Common myeloid progenitor, CD34-positive (primary cell): ENCODE results near the gene MAMDC4.

Source experiments
- CTCF ChIA-PET: fragments of 350-600 bp; sonication (Branson Sonifier 250); formaldehyde crosslinking; loops from one replicate; lab custom pipeline; 2021; ENCODE audit warnings: antibody characterized with exemption; lab: Charles Lee
- POLR2A ChIA-PET: fragments of 350-600 bp; sonication (Branson Sonifier 250); formaldehyde crosslinking; loops from one replicate; lab custom pipeline; 2021; ENCODE audit warnings: antibody characterized with exemption; lab: Charles Lee
- DNase-seq, 3 donors: peaks; one replicate each; pipeline versions ENCODE4 v3.0.0 to v3.0.0-alpha.2; 2013
- H3K27ac ChIP-seq, 2 experiments: 1 replicate in 1 of 2; 2 replicates in 1 of 2; pipeline ENCODE4 v1.7.0; 2013; ENCODE audit warnings: inconsistent platforms in 2 of 2, low read length in 2 of 2, mild to moderate bottlenecking in 2 of 2, low read depth in 1 of 2, moderate library complexity in 1 of 2; ENCODE audit not compliant: severe bottlenecking in 2 of 2, insufficient read depth in 1 of 2, poor library complexity in 1 of 2
- H3K27me3 ChIP-seq, 5 experiments: replicated peaks in 2 of 5; 1 replicate in 3 of 5; 2 replicates in 2 of 5; pipeline versions ENCODE4 v1.6.1 to v1.7.0; 2013; ENCODE audit warnings: low read length in 4 of 5, mild to moderate bottlenecking in 2 of 5, moderate library complexity in 2 of 5, inconsistent platforms in 1 of 5; ENCODE audit not compliant: insufficient read depth in 5 of 5, control insufficient read depth in 4 of 5
- H3K36me3 ChIP-seq, 4 experiments: 1 replicate in 2 of 4; 2 replicates in 2 of 4; pipeline versions ENCODE4 v1.6.1 to v1.7.0; 2013; ENCODE audit warnings: low read length in 3 of 4, control low read depth in 1 of 4, mild to moderate bottlenecking in 1 of 4; ENCODE audit not compliant: control insufficient read depth in 4 of 4, insufficient read depth in 4 of 4
- H3K4me1 ChIP-seq, 4 experiments: 1 replicate in 3 of 4; 2 replicates in 1 of 4; pipeline versions ENCODE4 v1.6.1 to v1.7.1; 2013; ENCODE audit warnings: low read length in 3 of 4, mild to moderate bottlenecking in 3 of 4, control low read depth in 1 of 4, inconsistent platforms in 1 of 4, moderate library complexity in 1 of 4; ENCODE audit not compliant: control insufficient read depth in 4 of 4, insufficient read depth in 4 of 4; ENCODE audit errors: control extremely low read depth in 1 of 4
- H3K4me3 ChIP-seq, 7 experiments: 1 replicate in 4 of 7; 2 replicates in 3 of 7; pipeline versions ENCODE4 v1.5.1 to v1.7.0; 2013; ENCODE audit warnings: mild to moderate bottlenecking in 7 of 7, low read length in 6 of 7, moderate library complexity in 6 of 7, inconsistent platforms in 2 of 7, low read depth in 2 of 7, control low read depth in 1 of 7; ENCODE audit not compliant: insufficient read depth in 4 of 7, control insufficient read depth in 1 of 7; ENCODE audit errors: extremely low read depth in 1 of 7
- H3K9me3 ChIP-seq, 5 experiments: 1 replicate in 4 of 5; 2 replicates in 1 of 5; pipeline versions ENCODE4 v1.6.1 to v1.7.1; 2013; ENCODE audit warnings: low read length in 4 of 5, mild to moderate bottlenecking in 2 of 5, inconsistent platforms in 1 of 5, low read depth in 1 of 5, moderate library complexity in 1 of 5; ENCODE audit not compliant: control insufficient read depth in 4 of 5, insufficient read depth in 2 of 5; ENCODE audit errors: control extremely low read depth in 1 of 5
- WGBS: methylation state at CpG from one replicate; pipeline ENCODE4 v1.1.5; 2013; ENCODE audit not compliant: insufficient coverage; 5-methylcytosine and 5-hydroxymethylcytosine counted together

The MAMDC4 gene

GRCh38 chr9:136826188-136826541 is 26.0 kb upstream of the MAMDC4 start:
- ChIA-PET POLR2A (no interaction called here), CTCF (interaction anchor here (1.5 kb wide), 1 partner anchor 16 kb away, joined by 4 read pairs; no protein-coding TSS in a partner anchor)
- 98% methylated on average over 5 of the region's 17 CpGs for WGBS
- no peak for DNase-seq
- H3K27me3 ChIP-seq: peaks cover 0 to 3% (median 0%) of the 10 kb centered on the region in 5 experiments
- H3K27ac ChIP-seq: no peak overlapping the region
- H3K9me3 ChIP-seq: no peaks in the 10 kb centered on the region
- H3K4me1 ChIP-seq: peaks cover 0 to 5% (median 2%) of the 10 kb centered on the region in 4 experiments
- no peak overlapping the region for H3K4me3 ChIP-seq
- peaks cover 14 to 83% (median 47%) of the 10 kb centered on the region in 4 experiments for H3K36me3 ChIP-seq

- Histone ChIP-seq H3K4me3 (no peak overlapping the region), H3K4me1 (peaks cover 0 to under 1% (median 0%) of the 10 kb centered on the region in 4 experiments), H3K27me3 (no peaks in the 10 kb centered on the region), H3K36me3 (peaks cover 17 to 91% (median 52%) of the 10 kb centered on the region in 4 experiments), H3K27ac (no peak overlapping the region), H3K9me3 (no peaks in the 10 kb centered on the region)
- 99% methylated on average over 17 of the region's 24 CpGs for WGBS
- ChIA-PET CTCF (interaction anchor here (1.1 to 1.7 kb wide), 2 partner anchors 16 to 17 kb away, joined by 3 to 6 read pairs; partner anchors contain the start of gene AJM1), POLR2A (no interaction called here)
- no peak for DNase-seq
Observed at GRCh38 chr9:136826703-136827582, 25.2 kb upstream of the MAMDC4 start.

- H3K4me1 ChIP-seq: no peaks in the 10 kb centered on the region
- H3K36me3 ChIP-seq: peaks cover 17 to 94% (median 59%) of the 10 kb centered on the region in 4 experiments
- CTCF ChIA-PET: interaction anchor here (1.1 to 1.7 kb wide), 3 partner anchors 12 to 16 kb away, joined by 3 to 6 read pairs (median 6); partner anchors contain the start of gene AJM1
- WGBS: 98% methylated on average over 8 of the region's 14 CpGs
- POLR2A ChIA-PET: no interaction called here
- H3K4me3 ChIP-seq: no peak overlapping the region
- DNase-seq: no peak
- no peaks in the 10 kb centered on the region for H3K27me3 ChIP-seq
- no peak overlapping the region for H3K27ac ChIP-seq
- H3K9me3 ChIP-seq: no peaks in the 10 kb centered on the region
Observed at GRCh38 chr9:136827794-136828473, 24.2 kb upstream of the MAMDC4 start.

- Histone ChIP-seq H3K36me3 (peaks cover 17 to 88% (median 55%) of the 10 kb centered on the region in 4 experiments), H3K4me1 (no peaks in the 10 kb centered on the region), H3K4me3 (no peak overlapping the region), H3K27me3 (no peaks in the 10 kb centered on the region), H3K27ac (no peak overlapping the region), H3K9me3 (no peaks in the 10 kb centered on the region)
- ChIA-PET POLR2A (no interaction called here), CTCF (interaction anchor here (1.1 to 2.6 kb wide), 5 partner anchors 10 to 60 kb away, joined by 3 to 9 read pairs (median 6); partner anchors contain the start of gene AJM1)
- DNase-seq: no peak
- 96% methylated on average over 30 of the region's 31 CpGs for WGBS
Observed at GRCh38 chr9:136828474-136829140, 23.5 kb upstream of the MAMDC4 start.

- no peaks in the 10 kb centered on the region for H3K4me1 ChIP-seq
- no peaks in the 10 kb centered on the region for H3K9me3 ChIP-seq
- H3K27me3 ChIP-seq: no peaks in the 10 kb centered on the region
- peaks cover 17 to 82% (median 53%) of the 10 kb centered on the region in 4 experiments for H3K36me3 ChIP-seq
- ChIA-PET CTCF (interaction anchor here (1.2 to 2.6 kb wide), 3 partner anchors 10 to 59 kb away, joined by 3 to 9 read pairs (median 6); no protein-coding TSS in a partner anchor), POLR2A (no interaction called here)
- H3K27ac ChIP-seq: no peak overlapping the region
- 98% methylated on average over 13 of the region's 14 CpGs for WGBS
- H3K4me3 ChIP-seq: no peak overlapping the region
- no peak for DNase-seq
Observed at GRCh38 chr9:136829412-136829811, 22.7 kb upstream of the MAMDC4 start.

- Histone ChIP-seq H3K4me1 (no peaks in the 10 kb centered on the region), H3K9me3 (no peaks in the 10 kb centered on the region), H3K4me3 (no peak overlapping the region), H3K27ac (no peak overlapping the region), H3K27me3 (no peaks in the 10 kb centered on the region), H3K36me3 (peaks cover 17 to 74% (median 50%) of the 10 kb centered on the region in 4 experiments)
- CTCF ChIA-PET: interaction anchor here (2.6 kb wide), 1 partner anchor 11 kb away, joined by 9 read pairs; no protein-coding TSS in a partner anchor
- DNase-seq: no peak
- 94% methylated on average over 34 of the region's 41 CpGs for WGBS
- POLR2A ChIA-PET: no interaction called here
Observed at GRCh38 chr9:136829981-136830885, 21.9 kb upstream of the MAMDC4 start.
